ENCODE measurements around the gene PLCXD3.

Gene PLCXD3

GRCh38 chr5:41290810-41291209 is 219.6 kb downstream of the PLCXD3 start:
- H3K9me3 Mint-ChIP-seq: no peaks in the 10 kb centered on the region
- DNase-seq (ENCODE audit: low spot score): no peak
- H3K27me3 Mint-ChIP-seq (ENCODE audit: low read depth): no peaks in the 10 kb centered on the region
- H3K27ac Mint-ChIP-seq: no peak overlapping the region
- no peak overlapping the region for H3K4me3 Mint-ChIP-seq
- no peaks in the 10 kb centered on the region for H3K4me1 Mint-ChIP-seq (ENCODE audit: low read depth)
- H3K36me3 Mint-ChIP-seq (ENCODE audit: low read depth): no peaks in the 10 kb centered on the region

GRCh38 chr5:41289970-41290464 is 220.4 kb downstream of the PLCXD3 start:
- H3K27ac Mint-ChIP-seq: no peak overlapping the region
- H3K4me3 Mint-ChIP-seq: no peak overlapping the region
- no peaks in the 10 kb centered on the region for H3K9me3 Mint-ChIP-seq
- H3K4me1 Mint-ChIP-seq (ENCODE audit: low read depth): no peaks in the 10 kb centered on the region
- no peaks in the 10 kb centered on the region for H3K27me3 Mint-ChIP-seq (ENCODE audit: low read depth)
- no peaks in the 10 kb centered on the region for H3K36me3 Mint-ChIP-seq (ENCODE audit: low read depth)
- no peak for DNase-seq (ENCODE audit: low spot score)

- Mint-ChIP-seq H3K27ac (no peak overlapping the region), H3K36me3 (ENCODE audit: low read depth) (no peaks in the 10 kb centered on the region), H3K9me3 (no peaks in the 10 kb centered on the region), H3K4me1 (ENCODE audit: low read depth) (no peaks in the 10 kb centered on the region), H3K27me3 (ENCODE audit: low read depth) (no peaks in the 10 kb centered on the region), H3K4me3 (no peak overlapping the region)
- no peak for DNase-seq (ENCODE audit: low spot score)
Measured at GRCh38 chr5:41286696-41287095, 223.7 kb downstream of the PLCXD3 start.

GRCh38 chr5:41286165-41286564 is 224.2 kb downstream of the PLCXD3 start:
- no peaks in the 10 kb centered on the region for H3K9me3 Mint-ChIP-seq
- H3K4me3 Mint-ChIP-seq: no peak overlapping the region
- no peaks in the 10 kb centered on the region for H3K36me3 Mint-ChIP-seq (ENCODE audit: low read depth)
- no peaks in the 10 kb centered on the region for H3K4me1 Mint-ChIP-seq (ENCODE audit: low read depth)
- H3K27me3 Mint-ChIP-seq (ENCODE audit: low read depth): no peaks in the 10 kb centered on the region
- no peak overlapping the region for H3K27ac Mint-ChIP-seq
- no peak for DNase-seq (ENCODE audit: low spot score)

- Mint-ChIP-seq H3K4me3 (no peak overlapping the region), H3K36me3 (ENCODE audit: low read depth) (no peaks in the 10 kb centered on the region), H3K9me3 (no peaks in the 10 kb centered on the region), H3K27me3 (ENCODE audit: low read depth) (no peaks in the 10 kb centered on the region), H3K27ac (no peak overlapping the region), H3K4me1 (ENCODE audit: low read depth) (no peaks in the 10 kb centered on the region)
- DNase-seq (ENCODE audit: low spot score): no peak
Measured at GRCh38 chr5:41284938-41285337, 225.5 kb downstream of the PLCXD3 start.

GRCh38 chr5:41281215-41281810 is 229.1 kb downstream of the PLCXD3 start:
- H3K27me3 Mint-ChIP-seq (ENCODE audit: low read depth): no peaks in the 10 kb centered on the region
- no peak overlapping the region for H3K4me3 Mint-ChIP-seq
- H3K36me3 Mint-ChIP-seq (ENCODE audit: low read depth): no peaks in the 10 kb centered on the region
- DNase-seq (ENCODE audit: low spot score): no peak
- H3K9me3 Mint-ChIP-seq: no peaks in the 10 kb centered on the region
- no peaks in the 10 kb centered on the region for H3K4me1 Mint-ChIP-seq (ENCODE audit: low read depth)
- no peak overlapping the region for H3K27ac Mint-ChIP-seq

- Mint-ChIP-seq H3K27me3 (ENCODE audit: low read depth) (no peaks in the 10 kb centered on the region), H3K9me3 (no peaks in the 10 kb centered on the region), H3K27ac (no peak overlapping the region), H3K4me3 (no peak overlapping the region), H3K36me3 (ENCODE audit: low read depth) (no peaks in the 10 kb centered on the region), H3K4me1 (ENCODE audit: low read depth) (no peaks in the 10 kb centered on the region)
- DNase-seq (ENCODE audit: low spot score): no peak
Measured at GRCh38 chr5:41279040-41279439, 231.4 kb downstream of the PLCXD3 start.

- H3K4me1 Mint-ChIP-seq (ENCODE audit: low read depth): no peaks in the 10 kb centered on the region
- no peaks in the 10 kb centered on the region for H3K36me3 Mint-ChIP-seq (ENCODE audit: low read depth)
Measured at GRCh38 chr5:41277476-41278245, 232.7 kb downstream of the PLCXD3 start.

GRCh38 chr5:41275813-41276512 is 234.4 kb downstream of the PLCXD3 start:
- Mint-ChIP-seq H3K9me3 (no peaks in the 10 kb centered on the region), H3K4me3 (no peak overlapping the region), H3K36me3 (ENCODE audit: low read depth) (no peaks in the 10 kb centered on the region), H3K27ac (no peak overlapping the region), H3K4me1 (ENCODE audit: low read depth) (no peaks in the 10 kb centered on the region), H3K27me3 (ENCODE audit: low read depth) (no peaks in the 10 kb centered on the region)
- DNase-seq (ENCODE audit: low spot score): no peak

More at GRCh38 chr5:41277476-41278245, 232.7 kb downstream of the PLCXD3 start:
- Mint-ChIP-seq H3K9me3 (no peaks in the 10 kb centered on the region), H3K4me3 (no peak overlapping the region), H3K27me3 (ENCODE audit: low read depth) (no peaks in the 10 kb centered on the region), H3K27ac (no peak overlapping the region)
- DNase-seq (ENCODE audit: low spot score): no peak

- Mint-ChIP-seq H3K4me1 (ENCODE audit: low read depth) (no peaks in the 10 kb centered on the region), H3K4me3 (no peak overlapping the region), H3K27ac (no peak overlapping the region), H3K36me3 (ENCODE audit: low read depth) (no peaks in the 10 kb centered on the region), H3K27me3 (ENCODE audit: low read depth) (no peaks in the 10 kb centered on the region), H3K9me3 (no peaks in the 10 kb centered on the region)
- DNase-seq (ENCODE audit: low spot score): no peak
Measured at GRCh38 chr5:41270423-41271251, 239.8 kb downstream of the PLCXD3 start.

- DNase-seq (ENCODE audit: low spot score): no peak
- no peaks in the 10 kb centered on the region for H3K4me1 Mint-ChIP-seq (ENCODE audit: low read depth)
- H3K4me3 Mint-ChIP-seq: no peak overlapping the region
- no peak overlapping the region for H3K27ac Mint-ChIP-seq
- no peaks in the 10 kb centered on the region for H3K9me3 Mint-ChIP-seq
- no peaks in the 10 kb centered on the region for H3K36me3 Mint-ChIP-seq (ENCODE audit: low read depth)
- H3K27me3 Mint-ChIP-seq (ENCODE audit: low read depth): no peaks in the 10 kb centered on the region
Measured at GRCh38 chr5:41268894-41269293, 241.5 kb downstream of the PLCXD3 start.

- Mint-ChIP-seq H3K27me3 (ENCODE audit: low read depth) (no peaks in the 10 kb centered on the region), H3K4me1 (ENCODE audit: low read depth) (no peaks in the 10 kb centered on the region), H3K36me3 (ENCODE audit: low read depth) (no peaks in the 10 kb centered on the region), H3K9me3 (no peaks in the 10 kb centered on the region), H3K27ac (no peak overlapping the region), H3K4me3 (no peak overlapping the region)
- no peak for DNase-seq (ENCODE audit: low spot score)
Measured at GRCh38 chr5:41266377-41266776, 244.0 kb downstream of the PLCXD3 start.

- Mint-ChIP-seq H3K27me3 (ENCODE audit: low read depth) (no peaks in the 10 kb centered on the region), H3K9me3 (no peaks in the 10 kb centered on the region), H3K4me1 (ENCODE audit: low read depth) (no peaks in the 10 kb centered on the region), H3K4me3 (no peak overlapping the region), H3K36me3 (ENCODE audit: low read depth) (no peaks in the 10 kb centered on the region), H3K27ac (no peak overlapping the region)
- DNase-seq (ENCODE audit: low spot score): no peak
Measured at GRCh38 chr5:41264019-41264418, 246.4 kb downstream of the PLCXD3 start.
